Measurements from ENCODE around the gene NFASC.

The NFASC gene

DNA sequence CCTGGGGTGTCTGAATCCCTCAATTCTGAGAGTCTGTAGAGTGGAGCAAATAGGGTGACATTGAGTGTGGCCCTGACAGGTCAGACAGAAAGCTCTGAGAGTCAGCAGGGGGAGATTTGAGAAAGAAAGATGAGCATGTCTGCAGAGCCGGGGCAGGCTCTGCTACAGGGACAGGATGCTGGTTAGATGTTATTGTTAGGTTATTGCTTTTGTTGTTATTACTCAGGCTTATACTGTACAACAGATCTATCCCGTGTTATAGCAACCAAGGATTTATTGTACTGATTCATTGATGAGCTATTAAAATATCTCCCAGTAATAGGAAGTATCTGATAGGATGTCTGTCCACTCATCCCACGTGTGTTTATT lies 59.5 kb downstream of the NFASC start:
- ChIA-PET CTCF (interaction anchor here (1.8 to 2.1 kb wide), 2 partner anchors 11 to 12 kb away, joined by 4 to 13 read pairs; no protein-coding TSS in a partner anchor), POLR2A (no interaction called here)
- H3K9me3 ChIP-seq (ENCODE audit: control extremely low read depth in 1 of 5, control insufficient read depth in 4 of 5, insufficient read depth in 2 of 5, low read depth in 1 of 5, low read length in 4 of 5), result no peaks in the 10 kb centered on the region
- peaks cover 0 to 14% (median 5%) of the 10 kb centered on the region in 5 experiments for H3K27me3 ChIP-seq (replicated peaks in 2 of 5; ENCODE audit: control insufficient read depth in 4 of 5, insufficient read depth in 5 of 5, low read length in 4 of 5)
- H3K27ac ChIP-seq (ENCODE audit: insufficient read depth in 1 of 2, low read depth in 1 of 2, low read length in 2 of 2, poor library complexity in 1 of 2, severe bottlenecking in 2 of 2), result no peak overlapping the region
- no peaks in the 10 kb centered on the region for H3K36me3 ChIP-seq (ENCODE audit: control insufficient read depth in 4 of 4, insufficient read depth in 4 of 4, low read length in 3 of 4)
- no peak for DNase-seq
- WGBS (ENCODE audit: insufficient coverage), result 96% methylated on average over 3 of the region's 3 CpGs
- no peak overlapping the region for H3K4me3 ChIP-seq (ENCODE audit: control insufficient read depth in 1 of 7, extremely low read depth in 1 of 7, insufficient read depth in 4 of 7, low read depth in 2 of 7, low read length in 6 of 7)
- no peaks in the 10 kb centered on the region for H3K4me1 ChIP-seq (ENCODE audit: control extremely low read depth in 1 of 4, control insufficient read depth in 4 of 4, insufficient read depth in 4 of 4, low read length in 3 of 4)

DNA sequence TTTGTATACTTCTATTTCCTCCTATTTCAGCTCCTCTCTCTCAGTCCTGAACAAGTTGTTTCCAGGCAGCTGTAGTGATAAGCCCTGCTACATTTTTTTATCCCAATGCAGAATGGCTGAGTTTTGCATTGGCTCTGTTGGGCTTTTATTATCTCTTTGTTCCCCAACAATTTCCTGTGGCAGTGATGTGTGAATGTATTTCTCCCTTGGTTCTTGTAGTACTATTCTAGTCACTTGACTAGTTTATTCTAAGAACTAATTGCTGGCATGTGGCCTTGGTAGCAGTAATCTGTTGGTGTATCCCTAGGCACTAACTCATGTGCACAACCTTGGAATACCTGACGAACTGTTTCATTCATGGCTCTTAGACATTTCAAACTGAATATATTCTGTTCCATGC lies 60.7 kb downstream of the NFASC start:
- H3K36me3 ChIP-seq (ENCODE audit: control insufficient read depth in 4 of 4, insufficient read depth in 4 of 4, low read length in 3 of 4), result no peaks in the 10 kb centered on the region
- POLR2A ChIA-PET, result no interaction called here
- no peaks in the 10 kb centered on the region for H3K4me1 ChIP-seq (ENCODE audit: control extremely low read depth in 1 of 4, control insufficient read depth in 4 of 4, insufficient read depth in 4 of 4, low read length in 3 of 4)
- peaks cover 0 to 14% (median 9%) of the 10 kb centered on the region in 5 experiments for H3K27me3 ChIP-seq (replicated peaks in 2 of 5; ENCODE audit: control insufficient read depth in 4 of 5, insufficient read depth in 5 of 5, low read length in 4 of 5)
- no peak for DNase-seq
- no peaks in the 10 kb centered on the region for H3K9me3 ChIP-seq (ENCODE audit: control extremely low read depth in 1 of 5, control insufficient read depth in 4 of 5, insufficient read depth in 2 of 5, low read depth in 1 of 5, low read length in 4 of 5)
- H3K27ac ChIP-seq (ENCODE audit: insufficient read depth in 1 of 2, low read depth in 1 of 2, low read length in 2 of 2, poor library complexity in 1 of 2, severe bottlenecking in 2 of 2), result no peak overlapping the region
- H3K4me3 ChIP-seq (ENCODE audit: control insufficient read depth in 1 of 7, extremely low read depth in 1 of 7, insufficient read depth in 4 of 7, low read depth in 2 of 7, low read length in 6 of 7), result no peak overlapping the region
- CTCF ChIA-PET, result interaction anchor here (1.8 to 2.1 kb wide), 2 partner anchors 11 to 12 kb away, joined by 4 to 13 read pairs; no protein-coding TSS in a partner anchor
- 88% methylated on average over 1 of the region's 1 CpG for WGBS (ENCODE audit: insufficient coverage)

DNA sequence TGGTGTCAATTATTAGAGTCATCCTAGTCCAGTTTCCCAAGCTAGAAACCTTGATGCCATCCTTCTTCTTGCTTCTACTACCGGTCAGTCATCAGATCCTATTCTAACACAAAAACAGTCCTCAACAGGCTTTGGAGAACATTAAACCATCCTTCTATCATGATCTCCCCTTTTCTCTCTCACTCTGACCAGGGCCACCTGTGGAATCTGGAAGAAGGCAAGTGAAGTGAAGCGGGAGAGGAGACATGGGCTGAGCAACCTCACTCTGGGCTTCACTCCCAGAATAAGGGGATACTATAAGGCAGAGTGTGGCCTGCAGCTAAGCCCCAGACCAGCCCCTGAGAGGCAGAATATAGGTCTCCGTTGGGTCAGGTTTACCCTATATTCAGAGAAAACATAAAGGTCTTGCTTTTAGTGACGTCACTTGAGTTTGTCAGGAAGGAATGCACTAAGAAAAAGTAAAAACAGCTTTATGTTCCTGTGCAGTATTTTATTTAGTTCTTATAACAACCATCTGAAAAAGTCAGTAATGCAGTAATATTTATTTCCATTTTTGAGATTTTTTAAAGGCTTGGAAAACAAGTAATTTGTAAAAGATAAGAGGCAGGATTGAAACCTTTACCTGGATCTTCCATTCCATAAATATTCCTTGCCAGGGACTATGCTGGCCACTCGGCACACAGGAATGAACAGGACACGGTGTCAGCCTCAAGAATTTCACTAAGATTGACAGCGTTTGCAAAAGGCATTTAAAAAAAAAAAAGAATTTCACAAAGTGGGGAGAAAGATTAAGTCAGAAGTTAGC lies 61.3 kb downstream of the NFASC start:
- Histone ChIP-seq H3K27ac (ENCODE audit: insufficient read depth in 1 of 2, low read depth in 1 of 2, low read length in 2 of 2, poor library complexity in 1 of 2, severe bottlenecking in 2 of 2) (no peak overlapping the region), H3K4me3 (ENCODE audit: control insufficient read depth in 1 of 7, extremely low read depth in 1 of 7, insufficient read depth in 4 of 7, low read depth in 2 of 7, low read length in 6 of 7) (no peak overlapping the region), H3K36me3 (ENCODE audit: control insufficient read depth in 4 of 4, insufficient read depth in 4 of 4, low read length in 3 of 4) (no peaks in the 10 kb centered on the region), H3K4me1 (ENCODE audit: control extremely low read depth in 1 of 4, control insufficient read depth in 4 of 4, insufficient read depth in 4 of 4, low read length in 3 of 4) (no peaks in the 10 kb centered on the region), H3K9me3 (ENCODE audit: control extremely low read depth in 1 of 5, control insufficient read depth in 4 of 5, insufficient read depth in 2 of 5, low read depth in 1 of 5, low read length in 4 of 5) (no peaks in the 10 kb centered on the region), H3K27me3 (replicated peaks in 2 of 5; ENCODE audit: control insufficient read depth in 4 of 5, insufficient read depth in 5 of 5, low read length in 4 of 5) (peaks cover 0 to 18% (median 9%) of the 10 kb centered on the region in 5 experiments)
- no peak for DNase-seq
- POLR2A ChIA-PET, result no interaction called here
- CTCF ChIA-PET, result no interaction called here
- WGBS (ENCODE audit: insufficient coverage), result 100% methylated on average over 4 of the region's 7 CpGs

DNA sequence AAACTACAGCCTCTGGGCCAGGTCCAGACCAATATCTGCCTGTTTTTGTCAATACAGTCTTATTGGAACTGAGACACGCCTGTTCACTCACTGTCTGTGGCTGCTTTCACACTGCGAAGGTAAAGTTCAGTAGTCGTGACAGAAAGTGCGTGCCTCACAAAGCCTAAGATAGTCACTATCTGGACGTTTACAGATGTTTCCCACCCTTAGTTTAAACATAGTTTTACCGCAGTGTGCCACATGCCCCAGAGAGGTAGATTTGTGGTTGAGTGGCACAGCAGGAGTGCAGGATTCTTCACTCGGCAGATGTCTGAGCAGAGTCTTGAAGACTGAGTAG lies 61.9 kb downstream of the NFASC start:
- H3K36me3 ChIP-seq (ENCODE audit: control insufficient read depth in 4 of 4, insufficient read depth in 4 of 4, low read length in 3 of 4), result no peaks in the 10 kb centered on the region
- DNase-seq, result no peak
- no peaks in the 10 kb centered on the region for H3K9me3 ChIP-seq (ENCODE audit: control extremely low read depth in 1 of 5, control insufficient read depth in 4 of 5, insufficient read depth in 2 of 5, low read depth in 1 of 5, low read length in 4 of 5)
- WGBS (ENCODE audit: insufficient coverage), result 98% methylated on average over 7 of the region's 7 CpGs
- no peak overlapping the region for H3K27ac ChIP-seq (ENCODE audit: insufficient read depth in 1 of 2, low read depth in 1 of 2, low read length in 2 of 2, poor library complexity in 1 of 2, severe bottlenecking in 2 of 2)
- H3K4me3 ChIP-seq (ENCODE audit: control insufficient read depth in 1 of 7, extremely low read depth in 1 of 7, insufficient read depth in 4 of 7, low read depth in 2 of 7, low read length in 6 of 7), result no peak overlapping the region
- peaks cover 1 to 18% (median 9%) of the 10 kb centered on the region in 5 experiments for H3K27me3 ChIP-seq (replicated peaks in 2 of 5; ENCODE audit: control insufficient read depth in 4 of 5, insufficient read depth in 5 of 5, low read length in 4 of 5)
- CTCF ChIA-PET, result no interaction called here
- POLR2A ChIA-PET, result no interaction called here
- H3K4me1 ChIP-seq (ENCODE audit: control extremely low read depth in 1 of 4, control insufficient read depth in 4 of 4, insufficient read depth in 4 of 4, low read length in 3 of 4), result no peaks in the 10 kb centered on the region

DNA sequence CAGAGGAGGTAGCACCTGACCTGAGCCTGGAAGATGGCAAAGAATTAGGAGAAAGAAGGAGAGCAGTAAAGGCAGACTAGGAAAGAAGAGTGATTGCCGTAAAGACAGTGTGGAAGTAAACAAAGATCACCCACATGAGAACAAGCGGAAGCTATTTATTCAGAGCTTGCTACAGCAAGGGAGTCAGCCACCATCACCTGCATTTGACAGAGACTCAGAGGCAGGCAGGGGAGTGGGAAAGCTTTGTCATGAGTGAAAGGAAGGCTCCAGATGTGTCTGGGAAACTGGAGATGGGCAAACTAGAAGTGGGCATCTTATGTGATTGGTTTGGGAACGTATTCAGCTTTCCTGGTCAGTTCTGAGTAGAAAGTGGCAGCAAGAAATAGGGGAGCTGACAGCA lies 64.5 kb downstream of the NFASC start:
- Histone ChIP-seq H3K36me3 (ENCODE audit: control insufficient read depth in 4 of 4, insufficient read depth in 4 of 4, low read length in 3 of 4) (no peaks in the 10 kb centered on the region), H3K9me3 (ENCODE audit: control extremely low read depth in 1 of 5, control insufficient read depth in 4 of 5, insufficient read depth in 2 of 5, low read depth in 1 of 5, low read length in 4 of 5) (no peaks in the 10 kb centered on the region), H3K4me3 (ENCODE audit: control insufficient read depth in 1 of 7, extremely low read depth in 1 of 7, insufficient read depth in 4 of 7, low read depth in 2 of 7, low read length in 6 of 7) (no peak overlapping the region), H3K4me1 (ENCODE audit: control extremely low read depth in 1 of 4, control insufficient read depth in 4 of 4, insufficient read depth in 4 of 4, low read length in 3 of 4) (no peaks in the 10 kb centered on the region), H3K27me3 (replicated peaks in 2 of 5; ENCODE audit: control insufficient read depth in 4 of 5, insufficient read depth in 5 of 5, low read length in 4 of 5) (peaks cover 2 to 21% (median 4%) of the 10 kb centered on the region in 5 experiments), H3K27ac (ENCODE audit: insufficient read depth in 1 of 2, low read depth in 1 of 2, low read length in 2 of 2, poor library complexity in 1 of 2, severe bottlenecking in 2 of 2) (no peak overlapping the region)
- DNase-seq, result no peak
- ChIA-PET POLR2A (no interaction called here), CTCF (no interaction called here)
- 88% methylated on average over 3 of the region's 3 CpGs for WGBS (ENCODE audit: insufficient coverage)

DNA sequence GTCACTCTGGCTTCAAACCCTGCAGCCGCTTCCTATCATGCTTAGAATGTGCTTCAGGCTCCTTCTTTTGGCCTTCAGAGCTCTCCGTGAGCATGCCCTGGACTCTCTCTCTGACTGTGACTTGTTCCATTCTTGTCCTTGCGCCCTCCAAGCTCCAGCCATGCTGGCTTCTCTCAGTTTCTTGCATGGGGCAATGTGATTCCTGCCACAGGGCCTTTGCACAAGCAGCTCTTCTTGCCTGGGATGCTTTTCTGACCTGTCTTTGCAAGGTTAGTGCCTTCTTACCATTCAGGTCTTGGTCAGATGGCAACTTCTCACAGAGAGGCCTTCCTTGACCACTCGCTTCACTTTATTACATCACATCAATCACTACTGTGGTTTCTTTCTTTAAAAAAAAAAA lies 66.1 kb downstream of the NFASC start:
- H3K9me3 ChIP-seq (ENCODE audit: control extremely low read depth in 1 of 5, control insufficient read depth in 4 of 5, insufficient read depth in 2 of 5, low read depth in 1 of 5, low read length in 4 of 5), result no peaks in the 10 kb centered on the region
- no peaks in the 10 kb centered on the region for H3K4me1 ChIP-seq (ENCODE audit: control extremely low read depth in 1 of 4, control insufficient read depth in 4 of 4, insufficient read depth in 4 of 4, low read length in 3 of 4)
- DNase-seq, result no peak
- ChIA-PET POLR2A (no interaction called here), CTCF (interaction anchor here (1.1 kb wide), 1 partner anchor 11 kb away, joined by 3 read pairs; no protein-coding TSS in a partner anchor)
- H3K27me3 ChIP-seq (replicated peaks in 2 of 5; ENCODE audit: control insufficient read depth in 4 of 5, insufficient read depth in 5 of 5, low read length in 4 of 5), result peaks cover 2 to 18% (median 4%) of the 10 kb centered on the region in 5 experiments
- H3K4me3 ChIP-seq (ENCODE audit: control insufficient read depth in 1 of 7, extremely low read depth in 1 of 7, insufficient read depth in 4 of 7, low read depth in 2 of 7, low read length in 6 of 7), result no peak overlapping the region
- no peak overlapping the region for H3K27ac ChIP-seq (ENCODE audit: insufficient read depth in 1 of 2, low read depth in 1 of 2, low read length in 2 of 2, poor library complexity in 1 of 2, severe bottlenecking in 2 of 2)
- no peaks in the 10 kb centered on the region for H3K36me3 ChIP-seq (ENCODE audit: control insufficient read depth in 4 of 4, insufficient read depth in 4 of 4, low read length in 3 of 4)
- WGBS (ENCODE audit: insufficient coverage), result 64% methylated on average over 3 of the region's 4 CpGs

DNA sequence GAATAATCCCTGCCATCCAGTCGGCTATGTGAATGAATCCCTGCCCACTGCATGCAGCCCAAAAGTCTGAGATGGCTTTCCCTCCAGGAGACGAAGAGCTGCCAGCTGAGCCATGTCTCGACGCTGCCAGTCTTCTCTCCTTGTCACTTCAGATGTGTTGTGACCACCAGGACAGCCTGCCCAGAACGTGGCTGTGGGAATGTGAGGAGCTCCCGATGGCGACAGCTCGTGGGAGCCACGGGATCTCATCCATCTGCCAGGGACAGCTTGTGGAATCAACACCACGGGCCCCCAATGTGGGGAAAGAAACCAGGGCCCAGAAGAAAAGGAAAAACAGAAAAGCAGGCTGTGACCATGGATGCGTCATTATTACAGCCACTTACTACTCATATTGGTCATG lies 67.2 kb downstream of the NFASC start:
- peaks cover 2 to 14% (median 4%) of the 10 kb centered on the region in 5 experiments for H3K27me3 ChIP-seq (replicated peaks in 2 of 5; ENCODE audit: control insufficient read depth in 4 of 5, insufficient read depth in 5 of 5, low read length in 4 of 5)
- 93% methylated on average over 10 of the region's 11 CpGs for WGBS (ENCODE audit: insufficient coverage)
- H3K9me3 ChIP-seq (ENCODE audit: control extremely low read depth in 1 of 5, control insufficient read depth in 4 of 5, insufficient read depth in 2 of 5, low read depth in 1 of 5, low read length in 4 of 5), result no peaks in the 10 kb centered on the region
- H3K4me1 ChIP-seq (ENCODE audit: control extremely low read depth in 1 of 4, control insufficient read depth in 4 of 4, insufficient read depth in 4 of 4, low read length in 3 of 4), result no peaks in the 10 kb centered on the region
- CTCF ChIA-PET, result no interaction called here
- no peak overlapping the region for H3K27ac ChIP-seq (ENCODE audit: insufficient read depth in 1 of 2, low read depth in 1 of 2, low read length in 2 of 2, poor library complexity in 1 of 2, severe bottlenecking in 2 of 2)
- H3K4me3 ChIP-seq (ENCODE audit: control insufficient read depth in 1 of 7, extremely low read depth in 1 of 7, insufficient read depth in 4 of 7, low read depth in 2 of 7, low read length in 6 of 7), result no peak overlapping the region
- no peaks in the 10 kb centered on the region for H3K36me3 ChIP-seq (ENCODE audit: control insufficient read depth in 4 of 4, insufficient read depth in 4 of 4, low read length in 3 of 4)
- POLR2A ChIA-PET, result no interaction called here
- DNase-seq, result no peak
